COLO668 (cell line): Measurements from ENCODE around the gene ENTPD7.
A peak's percentile ranks its signal among the peaks of the same experiment; 100 is the strongest.
"Not testable (repeated sequence)": the region's sequence is repeated elsewhere in the genome, so short reads cannot be mapped to it uniquely, and the experiment has no call there.

Source experiments
- DNase-seq: peaks from one replicate; lab custom pipeline; 2025; ENCODE audit not compliant: unreplicated experiment; lab: John Stamatoyannopoulos, UW

ENTPD7 gene, protein sequence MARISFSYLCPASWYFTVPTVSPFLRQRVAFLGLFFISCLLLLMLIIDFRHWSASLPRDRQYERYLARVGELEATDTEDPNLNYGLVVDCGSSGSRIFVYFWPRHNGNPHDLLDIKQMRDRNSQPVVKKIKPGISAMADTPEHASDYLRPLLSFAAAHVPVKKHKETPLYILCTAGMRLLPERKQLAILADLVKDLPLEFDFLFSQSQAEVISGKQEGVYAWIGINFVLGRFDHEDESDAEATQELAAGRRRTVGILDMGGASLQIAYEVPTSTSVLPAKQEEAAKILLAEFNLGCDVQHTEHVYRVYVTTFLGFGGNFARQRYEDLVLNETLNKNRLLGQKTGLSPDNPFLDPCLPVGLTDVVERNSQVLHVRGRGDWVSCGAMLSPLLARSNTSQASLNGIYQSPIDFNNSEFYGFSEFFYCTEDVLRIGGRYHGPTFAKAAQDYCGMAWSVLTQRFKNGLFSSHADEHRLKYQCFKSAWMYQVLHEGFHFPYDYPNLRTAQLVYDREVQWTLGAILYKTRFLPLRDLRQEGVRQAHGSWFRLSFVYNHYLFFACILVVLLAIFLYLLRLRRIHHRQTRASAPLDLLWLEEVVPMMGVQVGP

GRCh38 chr10:99659031-99659867 lies at the start of gene ENTPD7:
TSS of gene ENTPD7 (plus strand) at chr10:99659509. CDS start at chr10:99659957, 448 bp downstream.
- DNase-seq, result peak; percentile 93

DNA sequence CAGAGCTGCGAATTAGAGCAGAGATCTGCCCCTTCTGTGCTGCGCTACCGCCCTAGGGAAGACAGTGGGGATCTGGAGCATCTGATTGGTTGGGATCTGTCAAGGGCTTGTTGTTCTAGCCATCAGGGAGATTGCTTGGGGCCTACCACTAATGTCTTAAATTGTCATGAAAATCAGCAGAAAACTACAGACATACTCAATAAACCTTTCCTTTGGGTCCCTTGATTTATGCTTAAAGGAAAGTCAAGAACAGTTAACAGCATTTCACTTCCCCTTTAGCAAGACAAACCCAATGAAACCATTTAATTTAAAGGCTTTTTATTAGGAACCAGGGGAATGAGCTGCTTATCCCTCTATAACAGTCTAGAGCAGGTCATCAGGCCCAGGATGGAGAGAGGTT lies 49.1 kb upstream of the ENTPD7 start:
- DNase-seq, result no peak

- DNase-seq, result no peak
Measured at GRCh38 chr10:99611326-99611725, 48.0 kb upstream of the ENTPD7 start.

DNA sequence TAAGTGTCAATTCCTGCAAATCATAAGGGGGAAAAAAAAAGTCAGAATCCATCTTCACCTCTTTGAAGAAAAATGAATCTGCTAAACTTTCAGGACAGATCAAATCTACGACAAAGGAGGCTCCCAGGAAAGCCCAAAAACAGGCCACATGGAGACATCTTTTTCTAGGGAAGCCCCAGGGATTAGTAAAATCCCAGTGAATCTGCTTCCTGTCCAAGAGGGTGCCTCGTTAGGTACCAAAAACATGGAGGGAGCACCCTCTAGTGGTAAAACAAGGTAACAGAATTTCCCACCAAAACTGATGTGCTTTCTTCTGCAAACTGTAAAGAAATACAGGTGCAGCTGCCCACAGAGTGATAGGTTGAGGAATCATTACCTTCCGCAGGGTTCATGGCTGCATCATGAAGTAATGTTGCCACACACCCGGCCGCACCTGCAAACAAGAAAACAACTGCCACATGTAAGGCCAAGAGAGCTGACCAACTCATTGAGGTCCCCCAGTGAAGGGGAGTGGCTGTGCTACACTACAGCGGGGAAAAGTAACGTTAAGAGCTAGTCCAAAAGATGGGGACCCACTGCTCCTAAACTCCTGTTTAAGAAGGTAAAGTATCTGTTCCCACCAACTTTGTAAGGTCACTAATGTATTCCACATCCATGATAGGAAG lies 47.0 kb upstream of the ENTPD7 start:
- peak; percentile 27 for DNase-seq

GRCh38 chr10:99615426-99615825 lies 43.9 kb upstream of the ENTPD7 start:
- DNase-seq, result no peak

DNA sequence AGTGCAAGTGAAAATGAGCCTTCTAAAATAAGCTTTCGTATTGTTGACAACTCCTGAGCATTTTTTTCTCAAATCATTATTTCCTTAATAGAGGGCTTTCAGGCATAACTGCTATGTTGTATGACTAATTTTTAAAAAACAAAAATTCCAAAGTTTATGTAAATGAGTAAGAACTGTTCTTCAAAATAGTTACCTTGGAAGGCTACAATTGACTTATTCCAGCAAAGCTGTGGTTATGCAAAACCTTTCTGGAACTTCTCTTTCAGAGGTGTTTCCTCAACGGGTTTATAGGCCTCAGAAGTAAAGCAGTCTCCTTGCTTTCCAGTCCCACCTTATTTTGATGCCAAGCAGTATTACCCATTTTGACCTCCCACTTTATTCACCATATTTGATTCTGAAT lies 41.6 kb upstream of the ENTPD7 start:
- no peak for DNase-seq

- peak; percentile 13 for DNase-seq
Measured at GRCh38 chr10:99619090-99619800, 40.1 kb upstream of the ENTPD7 start.

DNA sequence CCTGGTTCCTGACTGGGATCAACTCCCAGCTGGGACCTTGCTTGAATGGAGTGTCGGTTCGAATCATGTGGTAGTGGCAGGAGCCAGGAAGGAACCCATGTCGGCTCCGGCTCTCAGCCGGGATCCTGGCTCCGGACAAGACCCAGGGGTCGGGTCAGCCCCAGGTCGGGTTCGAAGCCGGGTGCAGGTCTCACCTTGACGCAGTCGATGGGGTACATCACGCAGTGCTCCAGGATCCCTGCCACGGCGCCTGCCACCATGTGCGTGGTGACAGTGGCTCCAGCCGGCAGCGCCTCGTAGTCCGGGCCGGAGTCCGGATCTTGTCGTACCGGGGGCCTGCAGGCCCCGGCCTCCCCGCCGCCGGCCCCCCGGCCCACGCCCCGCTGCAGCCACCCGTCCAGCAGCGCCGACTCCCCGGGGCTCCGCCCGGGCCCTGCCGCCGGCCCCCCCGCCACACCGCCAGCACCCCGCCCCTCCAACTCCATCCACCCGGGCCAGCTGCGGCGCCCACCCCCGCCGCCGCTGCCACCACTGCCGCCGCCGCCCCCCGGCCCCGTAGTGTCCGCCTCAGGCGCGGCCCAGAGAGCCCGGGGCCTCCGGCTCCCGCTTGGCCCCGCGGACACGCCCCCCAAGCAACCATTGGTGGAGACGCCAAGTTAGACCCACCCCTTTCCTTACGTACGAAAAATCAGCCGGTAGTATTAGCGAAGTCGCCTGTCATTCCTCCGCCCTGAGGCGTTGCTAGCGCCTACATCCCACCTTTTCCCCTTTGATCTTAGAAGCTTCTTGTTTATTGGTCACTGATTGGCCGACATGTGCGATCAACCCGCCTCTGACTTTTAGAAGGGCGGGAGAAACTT lies 39.2 kb upstream of the ENTPD7 start, which contains the start of gene SLC25A28:
TSS of gene SLC25A28 (minus strand) at position 589 of the 860 bp plus-strand sequence. CDS start at position 485, 104 bp downstream.
- DNase-seq, result peak; percentile 98

DNA sequence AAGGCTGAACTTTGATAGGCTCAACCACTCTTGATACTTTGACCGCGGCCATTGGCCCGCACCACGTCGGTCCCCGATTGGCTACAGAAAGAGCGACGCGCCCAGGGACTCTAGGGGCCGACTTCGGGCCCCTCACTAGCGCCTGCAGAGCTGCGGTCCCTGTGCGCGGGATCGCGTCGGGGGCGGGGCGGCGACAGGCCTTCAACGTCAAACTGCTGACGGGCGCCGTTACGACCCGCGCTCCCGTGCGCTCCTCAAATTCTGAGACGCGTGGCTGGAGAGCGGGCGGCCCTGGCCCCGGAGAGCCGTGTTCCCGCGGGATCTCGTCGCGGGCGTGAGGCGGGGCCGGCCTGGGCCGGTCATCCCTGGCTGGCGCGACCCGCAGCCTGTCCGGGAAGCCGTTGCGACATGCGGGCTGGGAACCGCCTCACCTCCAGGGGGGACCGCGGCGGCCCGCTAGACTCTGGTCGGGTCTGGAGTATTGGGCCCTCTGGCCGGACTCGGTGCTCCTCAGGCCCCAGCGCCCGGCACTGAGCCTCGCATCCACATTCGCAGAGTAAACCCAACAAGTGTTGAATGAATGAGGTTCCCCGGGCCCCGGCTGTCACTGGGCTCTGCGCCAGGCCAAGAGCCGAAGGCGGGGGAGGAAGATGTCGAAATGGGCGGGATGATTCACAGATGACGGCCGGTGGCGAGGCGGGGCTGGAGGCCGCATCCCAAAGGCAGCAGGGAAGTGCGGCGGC lies 38.4 kb upstream of the ENTPD7 start:
- peak; percentile 98 for DNase-seq

- no peak for DNase-seq
Measured at GRCh38 chr10:99621454-99622251, 37.7 kb upstream of the ENTPD7 start.

- no peak for DNase-seq
Measured at GRCh38 chr10:99623919-99624318, 35.4 kb upstream of the ENTPD7 start.

DNA sequence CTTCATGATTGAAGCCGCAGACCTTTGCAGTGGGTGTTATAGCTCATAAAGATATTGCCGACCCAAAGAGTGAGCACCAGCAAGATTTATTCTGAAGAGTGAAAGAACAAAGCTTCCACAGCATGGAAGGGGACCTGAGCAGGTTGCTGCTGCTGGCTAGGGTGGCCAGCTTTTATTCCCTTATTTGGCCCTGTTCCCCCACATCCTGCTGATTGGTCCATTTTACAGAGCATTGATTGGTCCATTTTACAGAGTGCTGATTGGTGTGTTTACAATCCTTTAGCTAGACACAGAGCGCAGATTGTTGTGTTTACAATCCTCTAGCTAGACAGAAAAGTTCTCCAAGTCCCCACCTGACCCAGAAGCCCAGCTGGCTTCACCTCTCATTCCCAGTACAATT lies 34.2 kb upstream of the ENTPD7 start:
- DNase-seq, result not testable (repeated sequence)

- no peak for DNase-seq
Measured at GRCh38 chr10:99628923-99629624, 30.2 kb upstream of the ENTPD7 start.

GRCh38 chr10:99629625-99629978 lies 29.7 kb upstream of the ENTPD7 start:
- DNase-seq, result no peak

GRCh38 chr10:99630433-99630832 lies 28.9 kb upstream of the ENTPD7 start:
- DNase-seq, result peak; percentile 1

GRCh38 chr10:99630991-99631390 lies 28.3 kb upstream of the ENTPD7 start:
- no peak for DNase-seq

DNA sequence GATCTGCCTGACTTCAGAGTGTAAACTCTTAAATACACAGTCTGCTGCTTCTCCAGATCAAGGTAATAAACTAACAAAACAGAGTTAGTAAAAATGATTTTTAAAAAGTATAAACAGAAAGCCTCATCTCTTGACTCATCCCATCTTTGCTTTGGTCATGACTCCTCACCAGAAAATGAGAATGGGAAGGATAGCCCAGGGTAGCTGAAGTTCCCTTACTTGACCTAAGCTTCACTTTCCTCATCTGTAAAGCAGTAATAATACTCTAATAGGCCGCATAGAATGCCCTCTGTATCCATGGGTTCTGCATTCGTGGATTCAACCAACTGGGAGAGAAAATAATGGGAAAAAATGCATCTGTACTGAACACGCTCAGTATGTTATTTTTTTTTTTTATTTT lies 27.8 kb upstream of the ENTPD7 start:
- no peak for DNase-seq
